K562 (cell line): ENCODE data around the gene SCAMP1. TPM values are rescaled to one million over a fixed set of nuclear protein-coding genes. Genes with fewer than 3 reads are reported as not detected.

ENCODE experiments used
- CBX8 ChIP-seq: fragments of 200-600 bp; sonication (generic); IDR thresholded peaks from 2 replicates; pipeline ENCODE4 v1.6.1; 2012; ENCODE audit warnings: borderline replicate concordance, mixed run types, low read depth, mild to moderate bottlenecking, moderate library complexity, mixed read lengths, low read length, control low read depth, inconsistent platforms; ENCODE audit not compliant: poor library complexity, severe bottlenecking; ENCODE audit errors: extremely low read depth
- HMG20B ChIP-seq: fragments of 250-450 bp; sonication (Bioruptor Pico); IDR thresholded peaks from 2 replicates; pipeline ENCODE4 v1.5.0; 2021; ENCODE audit warnings: mild to moderate bottlenecking
- polyA plus RNA-seq, 8 experiments: library from polyadenylated mRNA; depleted of rRNA in 4 of 8; stranded (reverse) in 5 of 8; unstranded in 3 of 8; fragments of >200 nt; fragmentation: Nextera tagmentation in 2 of 8; fragmentation: Illumina TruSeq in 1 of 8; extraction: Ambion mirVana in 2 of 8; extraction: Trizol in 1 of 8; gene quantifications; 2 replicates each; pipeline versions ENCODE4 v1.2.1 to v1.2.3, GENCODE V29; 2011 to 2014; ENCODE audit warnings: inconsistent platforms in 1 of 8, missing spikeins in 1 of 8
- total RNA-seq, 7 experiments: library from RNA; depleted of rRNA in 6 of 7; stranded (reverse); fragments of >200 nt in 6 of 7; fragmentation: Illumina TruSeq in 2 of 7; extraction: Trizol in 2 of 7; gene quantifications; 2 replicates each; pipeline versions ENCODE4 v1.2.1 to v1.2.3, GENCODE V29; 2011 to 2021; ENCODE audit warnings: low replicate concordance in 1 of 7
- TF ChIP-seq, protein P1 (sequence below): fragments of 200-600 bp; sonication (generic); IDR thresholded peaks from one replicate; pipeline ENCODE4 v1.6.1; 2012; ENCODE audit warnings: mild to moderate bottlenecking, low read depth, low read length, inconsistent platforms
- TF ChIP-seq, protein P2 (sequence below): fragments of 200-400 bp; formaldehyde crosslinking; IDR thresholded peaks from 2 replicates; pipeline ENCODE4 v1.6.1; 2017; ENCODE audit warnings: mild to moderate bottlenecking, low read depth, low read length, moderate library complexity
- TF ChIP-seq, protein P3 (sequence below): fragments of 450-650 bp; IDR thresholded peaks from 2 replicates; pipeline ENCODE4 v1.6.1; 2016; ENCODE audit warnings: borderline replicate concordance

SCAMP1 gene
- total and polyA plus RNA-seq, 9 of the 15 experiments (the other 6 are each of a cell fraction or from before 2014, with no cell fraction given): 5.4 to 23.9 (median 13.8) TPM

DNA sequence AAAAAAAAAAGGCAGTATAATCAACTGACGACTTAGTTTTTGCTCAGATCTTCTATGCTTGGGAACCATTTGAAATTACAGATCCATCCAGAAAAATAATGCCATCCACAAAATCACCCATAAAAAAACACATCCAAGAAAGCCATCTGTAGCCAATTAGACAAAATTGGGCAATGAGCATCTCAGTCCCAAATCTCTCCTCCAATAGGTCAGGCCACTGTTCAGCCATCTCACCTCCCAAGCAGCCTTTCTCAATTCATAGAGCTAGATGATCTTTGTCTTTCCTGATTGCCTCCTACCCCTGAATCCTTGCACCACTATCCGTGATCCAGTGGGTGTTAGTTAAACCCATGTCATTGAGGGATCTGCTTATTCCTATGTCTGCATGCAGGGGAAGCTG, 139.6 kb downstream of the SCAMP1 start (continued):
- TF ChIP-seq, protein P1, sequence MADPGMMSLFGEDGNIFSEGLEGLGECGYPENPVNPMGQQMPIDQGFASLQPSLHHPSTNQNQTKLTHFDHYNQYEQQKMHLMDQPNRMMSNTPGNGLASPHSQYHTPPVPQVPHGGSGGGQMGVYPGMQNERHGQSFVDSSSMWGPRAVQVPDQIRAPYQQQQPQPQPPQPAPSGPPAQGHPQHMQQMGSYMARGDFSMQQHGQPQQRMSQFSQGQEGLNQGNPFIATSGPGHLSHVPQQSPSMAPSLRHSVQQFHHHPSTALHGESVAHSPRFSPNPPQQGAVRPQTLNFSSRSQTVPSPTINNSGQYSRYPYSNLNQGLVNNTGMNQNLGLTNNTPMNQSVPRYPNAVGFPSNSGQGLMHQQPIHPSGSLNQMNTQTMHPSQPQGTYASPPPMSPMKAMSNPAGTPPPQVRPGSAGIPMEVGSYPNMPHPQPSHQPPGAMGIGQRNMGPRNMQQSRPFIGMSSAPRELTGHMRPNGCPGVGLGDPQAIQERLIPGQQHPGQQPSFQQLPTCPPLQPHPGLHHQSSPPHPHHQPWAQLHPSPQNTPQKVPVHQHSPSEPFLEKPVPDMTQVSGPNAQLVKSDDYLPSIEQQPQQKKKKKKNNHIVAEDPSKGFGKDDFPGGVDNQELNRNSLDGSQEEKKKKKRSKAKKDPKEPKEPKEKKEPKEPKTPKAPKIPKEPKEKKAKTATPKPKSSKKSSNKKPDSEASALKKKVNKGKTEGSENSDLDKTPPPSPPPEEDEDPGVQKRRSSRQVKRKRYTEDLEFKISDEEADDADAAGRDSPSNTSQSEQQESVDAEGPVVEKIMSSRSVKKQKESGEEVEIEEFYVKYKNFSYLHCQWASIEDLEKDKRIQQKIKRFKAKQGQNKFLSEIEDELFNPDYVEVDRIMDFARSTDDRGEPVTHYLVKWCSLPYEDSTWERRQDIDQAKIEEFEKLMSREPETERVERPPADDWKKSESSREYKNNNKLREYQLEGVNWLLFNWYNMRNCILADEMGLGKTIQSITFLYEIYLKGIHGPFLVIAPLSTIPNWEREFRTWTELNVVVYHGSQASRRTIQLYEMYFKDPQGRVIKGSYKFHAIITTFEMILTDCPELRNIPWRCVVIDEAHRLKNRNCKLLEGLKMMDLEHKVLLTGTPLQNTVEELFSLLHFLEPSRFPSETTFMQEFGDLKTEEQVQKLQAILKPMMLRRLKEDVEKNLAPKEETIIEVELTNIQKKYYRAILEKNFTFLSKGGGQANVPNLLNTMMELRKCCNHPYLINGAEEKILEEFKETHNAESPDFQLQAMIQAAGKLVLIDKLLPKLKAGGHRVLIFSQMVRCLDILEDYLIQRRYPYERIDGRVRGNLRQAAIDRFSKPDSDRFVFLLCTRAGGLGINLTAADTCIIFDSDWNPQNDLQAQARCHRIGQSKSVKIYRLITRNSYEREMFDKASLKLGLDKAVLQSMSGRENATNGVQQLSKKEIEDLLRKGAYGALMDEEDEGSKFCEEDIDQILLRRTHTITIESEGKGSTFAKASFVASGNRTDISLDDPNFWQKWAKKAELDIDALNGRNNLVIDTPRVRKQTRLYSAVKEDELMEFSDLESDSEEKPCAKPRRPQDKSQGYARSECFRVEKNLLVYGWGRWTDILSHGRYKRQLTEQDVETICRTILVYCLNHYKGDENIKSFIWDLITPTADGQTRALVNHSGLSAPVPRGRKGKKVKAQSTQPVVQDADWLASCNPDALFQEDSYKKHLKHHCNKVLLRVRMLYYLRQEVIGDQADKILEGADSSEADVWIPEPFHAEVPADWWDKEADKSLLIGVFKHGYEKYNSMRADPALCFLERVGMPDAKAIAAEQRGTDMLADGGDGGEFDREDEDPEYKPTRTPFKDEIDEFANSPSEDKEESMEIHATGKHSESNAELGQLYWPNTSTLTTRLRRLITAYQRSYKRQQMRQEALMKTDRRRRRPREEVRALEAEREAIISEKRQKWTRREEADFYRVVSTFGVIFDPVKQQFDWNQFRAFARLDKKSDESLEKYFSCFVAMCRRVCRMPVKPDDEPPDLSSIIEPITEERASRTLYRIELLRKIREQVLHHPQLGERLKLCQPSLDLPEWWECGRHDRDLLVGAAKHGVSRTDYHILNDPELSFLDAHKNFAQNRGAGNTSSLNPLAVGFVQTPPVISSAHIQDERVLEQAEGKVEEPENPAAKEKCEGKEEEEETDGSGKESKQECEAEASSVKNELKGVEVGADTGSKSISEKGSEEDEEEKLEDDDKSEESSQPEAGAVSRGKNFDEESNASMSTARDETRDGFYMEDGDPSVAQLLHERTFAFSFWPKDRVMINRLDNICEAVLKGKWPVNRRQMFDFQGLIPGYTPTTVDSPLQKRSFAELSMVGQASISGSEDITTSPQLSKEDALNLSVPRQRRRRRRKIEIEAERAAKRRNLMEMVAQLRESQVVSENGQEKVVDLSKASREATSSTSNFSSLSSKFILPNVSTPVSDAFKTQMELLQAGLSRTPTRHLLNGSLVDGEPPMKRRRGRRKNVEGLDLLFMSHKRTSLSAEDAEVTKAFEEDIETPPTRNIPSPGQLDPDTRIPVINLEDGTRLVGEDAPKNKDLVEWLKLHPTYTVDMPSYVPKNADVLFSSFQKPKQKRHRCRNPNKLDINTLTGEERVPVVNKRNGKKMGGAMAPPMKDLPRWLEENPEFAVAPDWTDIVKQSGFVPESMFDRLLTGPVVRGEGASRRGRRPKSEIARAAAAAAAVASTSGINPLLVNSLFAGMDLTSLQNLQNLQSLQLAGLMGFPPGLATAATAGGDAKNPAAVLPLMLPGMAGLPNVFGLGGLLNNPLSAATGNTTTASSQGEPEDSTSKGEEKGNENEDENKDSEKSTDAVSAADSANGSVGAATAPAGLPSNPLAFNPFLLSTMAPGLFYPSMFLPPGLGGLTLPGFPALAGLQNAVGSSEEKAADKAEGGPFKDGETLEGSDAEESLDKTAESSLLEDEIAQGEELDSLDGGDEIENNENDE: no peak
- TF ChIP-seq CBX8 (no peak), HMG20B (CRISPR knock-in tag) (no peak)
- TF ChIP-seq, protein P2, sequence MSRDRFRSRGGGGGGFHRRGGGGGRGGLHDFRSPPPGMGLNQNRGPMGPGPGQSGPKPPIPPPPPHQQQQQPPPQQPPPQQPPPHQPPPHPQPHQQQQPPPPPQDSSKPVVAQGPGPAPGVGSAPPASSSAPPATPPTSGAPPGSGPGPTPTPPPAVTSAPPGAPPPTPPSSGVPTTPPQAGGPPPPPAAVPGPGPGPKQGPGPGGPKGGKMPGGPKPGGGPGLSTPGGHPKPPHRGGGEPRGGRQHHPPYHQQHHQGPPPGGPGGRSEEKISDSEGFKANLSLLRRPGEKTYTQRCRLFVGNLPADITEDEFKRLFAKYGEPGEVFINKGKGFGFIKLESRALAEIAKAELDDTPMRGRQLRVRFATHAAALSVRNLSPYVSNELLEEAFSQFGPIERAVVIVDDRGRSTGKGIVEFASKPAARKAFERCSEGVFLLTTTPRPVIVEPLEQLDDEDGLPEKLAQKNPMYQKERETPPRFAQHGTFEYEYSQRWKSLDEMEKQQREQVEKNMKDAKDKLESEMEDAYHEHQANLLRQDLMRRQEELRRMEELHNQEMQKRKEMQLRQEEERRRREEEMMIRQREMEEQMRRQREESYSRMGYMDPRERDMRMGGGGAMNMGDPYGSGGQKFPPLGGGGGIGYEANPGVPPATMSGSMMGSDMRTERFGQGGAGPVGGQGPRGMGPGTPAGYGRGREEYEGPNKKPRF: no peak
- TF ChIP-seq, protein P3, sequence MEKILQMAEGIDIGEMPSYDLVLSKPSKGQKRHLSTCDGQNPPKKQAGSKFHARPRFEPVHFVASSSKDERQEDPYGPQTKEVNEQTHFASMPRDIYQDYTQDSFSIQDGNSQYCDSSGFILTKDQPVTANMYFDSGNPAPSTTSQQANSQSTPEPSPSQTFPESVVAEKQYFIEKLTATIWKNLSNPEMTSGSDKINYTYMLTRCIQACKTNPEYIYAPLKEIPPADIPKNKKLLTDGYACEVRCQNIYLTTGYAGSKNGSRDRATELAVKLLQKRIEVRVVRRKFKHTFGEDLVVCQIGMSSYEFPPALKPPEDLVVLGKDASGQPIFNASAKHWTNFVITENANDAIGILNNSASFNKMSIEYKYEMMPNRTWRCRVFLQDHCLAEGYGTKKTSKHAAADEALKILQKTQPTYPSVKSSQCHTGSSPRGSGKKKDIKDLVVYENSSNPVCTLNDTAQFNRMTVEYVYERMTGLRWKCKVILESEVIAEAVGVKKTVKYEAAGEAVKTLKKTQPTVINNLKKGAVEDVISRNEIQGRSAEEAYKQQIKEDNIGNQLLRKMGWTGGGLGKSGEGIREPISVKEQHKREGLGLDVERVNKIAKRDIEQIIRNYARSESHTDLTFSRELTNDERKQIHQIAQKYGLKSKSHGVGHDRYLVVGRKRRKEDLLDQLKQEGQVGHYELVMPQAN: no peak
- TF ChIP-seq, all 486 proteins: peak for 0
